ENCODE measurements around the gene CREB1. TPM values are rescaled to one million over a fixed set of nuclear protein-coding genes. Genes with fewer than 3 reads are reported as not detected.
A peak's percentile ranks its signal among the peaks of the same experiment; 100 is the strongest.

CREB1 gene
- polyA plus RNA-seq, 1 of the 3 experiments (the other 2 are of a cell fraction), result 14.5 TPM

- CTCF ChIA-PET, result interaction anchor here (0.8 to 1.3 kb wide), 2 partner anchors 16 to 215 kb away, joined by 3 read pairs; no protein-coding TSS in a partner anchor
- WGBS (ENCODE audit: low lambda C conversion rate), result 9% methylated on average over 20 of the region's 20 CpGs
- Histone ChIP-seq H3K79me2 (ENCODE audit: insufficient read depth) (peaks cover 75% of the 10 kb centered on the region), H3K4me2 (peak overlapping the region; percentile 80), H3K27me3 (ENCODE audit: insufficient read depth) (no peaks in the 10 kb centered on the region), H3K4me1 (ENCODE audit: control insufficient read depth in 1 of 2, insufficient read depth in 2 of 2, low read depth in 1 of 2, low read length in 1 of 2) (peaks cover 2 to 9% of the 10 kb centered on the region in 2 experiments), H3K27ac (ENCODE audit: low read depth in 2 of 2, low read length in 1 of 2) (peak overlapping the region; percentile 93 to 94), H3K9ac (peak overlapping the region; percentile 97), H3K9me3 (no peaks in the 10 kb centered on the region), H3F3A (replicated peaks; ENCODE audit: insufficient read depth) (peaks cover 14% of the 10 kb centered on the region), H2AFZ (ENCODE audit: low read depth) (no peak overlapping the region), H3K4me3 (ENCODE audit: low read depth in 2 of 2, low read length in 1 of 2) (peak overlapping the region; percentile 81 to 97), H4K20me1 (ENCODE audit: insufficient read depth) (peaks cover 5% of the 10 kb centered on the region; the same call in 1 of the 2 replicates), H3K9me2 (no peaks in the 10 kb centered on the region), H3K36me3 (replicated peaks in 1 of 2; ENCODE audit: control insufficient read depth in 1 of 2, insufficient read depth in 2 of 2, low read length in 1 of 2) (peaks cover 0 to 13% of the 10 kb centered on the region in 2 experiments)
- POLR2A ChIA-PET, result interaction anchor here (0.6 to 1.4 kb wide), 5 partner anchors 11 to 365 kb away, joined by 3 to 6 read pairs (median 4); partner anchors contain the start of genes KLF7 and METTL21A
- no peak for TF ChIP-seq EP300 (IDR thresholded peaks at IDR 0.05; ENCODE audit: borderline replicate concordance in 1 of 2, low read depth in 1 of 2, low read length in 1 of 2)
- TF ChIP-seq, protein P1, sequence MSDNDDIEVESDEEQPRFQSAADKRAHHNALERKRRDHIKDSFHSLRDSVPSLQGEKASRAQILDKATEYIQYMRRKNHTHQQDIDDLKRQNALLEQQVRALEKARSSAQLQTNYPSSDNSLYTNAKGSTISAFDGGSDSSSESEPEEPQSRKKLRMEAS (IDR thresholded peaks at IDR 0.05; ENCODE audit: low read depth), result 0 out of 2 replicates have a peak, but pooled peaks have one; percentile 3
- TF ChIP-seq PBX3 (IDR thresholded peaks at IDR 0.05), result no peak
- no peak for TF ChIP-seq NFIC (IDR thresholded peaks at IDR 0.05; ENCODE audit: borderline replicate concordance)
- peak; percentile 19 for DNase-seq
Observed at GRCh38 chr2:207531032-207531952, 1.5 kb downstream of the CREB1 start.

DNA sequence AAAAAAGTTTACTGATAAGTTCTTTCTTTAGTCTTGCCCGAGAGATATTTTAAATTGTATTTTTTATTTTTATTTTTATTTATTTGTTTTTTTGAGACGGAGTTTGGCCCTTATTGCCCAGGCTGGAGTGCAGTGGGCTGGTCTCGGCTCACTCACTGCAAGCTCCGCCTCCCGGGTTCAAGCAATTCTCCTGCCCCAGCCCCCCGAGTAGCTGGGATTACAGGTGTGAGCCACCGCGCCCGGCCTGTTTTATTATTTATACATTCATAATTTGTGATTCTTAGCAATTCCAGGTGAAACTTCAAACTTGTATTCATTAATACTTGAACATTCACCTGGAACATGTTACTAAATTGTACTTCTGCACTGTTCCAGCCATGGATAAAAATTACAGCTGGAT, 2.9 kb downstream of the CREB1 start:
- no peaks in the 10 kb centered on the region for H3K27me3 ChIP-seq (ENCODE audit: insufficient read depth)
- H4K20me1 ChIP-seq (ENCODE audit: insufficient read depth), result peaks cover 5% of the 10 kb centered on the region; the same call in 1 of the 2 replicates
- DNase-seq, result no peak
- H3K4me3 ChIP-seq (ENCODE audit: low read depth in 2 of 2, low read length in 1 of 2), result no peak overlapping the region
- 90% methylated on average over 9 of the region's 9 CpGs for WGBS (ENCODE audit: low lambda C conversion rate)
- ChIA-PET CTCF (interaction anchor here (1.7 kb wide), 1 partner anchor 93 kb away, joined by 6 read pairs; the partner anchor contains the start of gene METTL21A), POLR2A (interaction anchor here (0.8 kb wide), 1 partner anchor 16 kb away, joined by 3 read pairs; no protein-coding TSS in a partner anchor)
- H3K9me3 ChIP-seq, result no peaks in the 10 kb centered on the region
- no peaks in the 10 kb centered on the region for H3K9me2 ChIP-seq
- no peak overlapping the region for H3K4me2 ChIP-seq
- peaks cover 2 to 9% of the 10 kb centered on the region in 2 experiments for H3K4me1 ChIP-seq (ENCODE audit: control insufficient read depth in 1 of 2, insufficient read depth in 2 of 2, low read depth in 1 of 2, low read length in 1 of 2)
- H3K9ac ChIP-seq, result no peak overlapping the region
- peaks cover 0 to 17% of the 10 kb centered on the region in 2 experiments for H3K36me3 ChIP-seq (replicated peaks in 1 of 2; ENCODE audit: control insufficient read depth in 1 of 2, insufficient read depth in 2 of 2, low read length in 1 of 2)
- peaks cover 88% of the 10 kb centered on the region for H3K79me2 ChIP-seq (ENCODE audit: insufficient read depth)
- H3F3A ChIP-seq (replicated peaks; ENCODE audit: insufficient read depth), result peaks cover 14% of the 10 kb centered on the region
- no peak overlapping the region for H3K27ac ChIP-seq (ENCODE audit: low read depth in 2 of 2, low read length in 1 of 2)
- no peak overlapping the region for H2AFZ ChIP-seq (ENCODE audit: low read depth)
- TF ChIP-seq SIN3A (IDR thresholded peaks at IDR 0.05; ENCODE audit: borderline replicate concordance, low read depth, low read length) (no peak), TEAD4 (IDR thresholded peaks at IDR 0.05; ENCODE audit: borderline replicate concordance, insufficient read depth) (no peak), RXRA (IDR thresholded peaks at IDR 0.05; ENCODE audit: borderline replicate concordance, low read depth) (no peak), POLR2AphosphoS5 (IDR thresholded peaks at IDR 0.05; ENCODE audit: low read depth, low read length) (no peak), USF2 (IDR thresholded peaks at IDR 0.05; ENCODE audit: borderline replicate concordance, low read depth, low read length) (no peak), REST (IDR thresholded peaks at IDR 0.05; ENCODE audit: low read depth, low read length) (no peak), SMC3 (IDR thresholded peaks at IDR 0.05; ENCODE audit: low read depth, low read length) (no peak), TCF12 (IDR thresholded peaks at IDR 0.05) (no peak), FOXM1 (IDR thresholded peaks at IDR 0.05; ENCODE audit: low read depth) (no peak)
- TF ChIP-seq, protein P2, sequence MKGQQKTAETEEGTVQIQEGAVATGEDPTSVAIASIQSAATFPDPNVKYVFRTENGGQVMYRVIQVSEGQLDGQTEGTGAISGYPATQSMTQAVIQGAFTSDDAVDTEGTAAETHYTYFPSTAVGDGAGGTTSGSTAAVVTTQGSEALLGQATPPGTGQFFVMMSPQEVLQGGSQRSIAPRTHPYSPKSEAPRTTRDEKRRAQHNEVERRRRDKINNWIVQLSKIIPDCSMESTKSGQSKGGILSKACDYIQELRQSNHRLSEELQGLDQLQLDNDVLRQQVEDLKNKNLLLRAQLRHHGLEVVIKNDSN (IDR thresholded peaks at IDR 0.05; ENCODE audit: borderline replicate concordance, low read depth), result no peak
- TF ChIP-seq, protein P3, sequence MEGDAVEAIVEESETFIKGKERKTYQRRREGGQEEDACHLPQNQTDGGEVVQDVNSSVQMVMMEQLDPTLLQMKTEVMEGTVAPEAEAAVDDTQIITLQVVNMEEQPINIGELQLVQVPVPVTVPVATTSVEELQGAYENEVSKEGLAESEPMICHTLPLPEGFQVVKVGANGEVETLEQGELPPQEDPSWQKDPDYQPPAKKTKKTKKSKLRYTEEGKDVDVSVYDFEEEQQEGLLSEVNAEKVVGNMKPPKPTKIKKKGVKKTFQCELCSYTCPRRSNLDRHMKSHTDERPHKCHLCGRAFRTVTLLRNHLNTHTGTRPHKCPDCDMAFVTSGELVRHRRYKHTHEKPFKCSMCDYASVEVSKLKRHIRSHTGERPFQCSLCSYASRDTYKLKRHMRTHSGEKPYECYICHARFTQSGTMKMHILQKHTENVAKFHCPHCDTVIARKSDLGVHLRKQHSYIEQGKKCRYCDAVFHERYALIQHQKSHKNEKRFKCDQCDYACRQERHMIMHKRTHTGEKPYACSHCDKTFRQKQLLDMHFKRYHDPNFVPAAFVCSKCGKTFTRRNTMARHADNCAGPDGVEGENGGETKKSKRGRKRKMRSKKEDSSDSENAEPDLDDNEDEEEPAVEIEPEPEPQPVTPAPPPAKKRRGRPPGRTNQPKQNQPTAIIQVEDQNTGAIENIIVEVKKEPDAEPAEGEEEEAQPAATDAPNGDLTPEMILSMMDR (IDR thresholded peaks at IDR 0.05), result no peak

All from SK-N-SH (cell line).